ENCODE data around the gene PRKACB.
"Not testable (repeated sequence)": the region's sequence is repeated elsewhere in the genome, so short reads cannot be mapped to it uniquely, and the experiment has no call there.

The PRKACB gene

DNA sequence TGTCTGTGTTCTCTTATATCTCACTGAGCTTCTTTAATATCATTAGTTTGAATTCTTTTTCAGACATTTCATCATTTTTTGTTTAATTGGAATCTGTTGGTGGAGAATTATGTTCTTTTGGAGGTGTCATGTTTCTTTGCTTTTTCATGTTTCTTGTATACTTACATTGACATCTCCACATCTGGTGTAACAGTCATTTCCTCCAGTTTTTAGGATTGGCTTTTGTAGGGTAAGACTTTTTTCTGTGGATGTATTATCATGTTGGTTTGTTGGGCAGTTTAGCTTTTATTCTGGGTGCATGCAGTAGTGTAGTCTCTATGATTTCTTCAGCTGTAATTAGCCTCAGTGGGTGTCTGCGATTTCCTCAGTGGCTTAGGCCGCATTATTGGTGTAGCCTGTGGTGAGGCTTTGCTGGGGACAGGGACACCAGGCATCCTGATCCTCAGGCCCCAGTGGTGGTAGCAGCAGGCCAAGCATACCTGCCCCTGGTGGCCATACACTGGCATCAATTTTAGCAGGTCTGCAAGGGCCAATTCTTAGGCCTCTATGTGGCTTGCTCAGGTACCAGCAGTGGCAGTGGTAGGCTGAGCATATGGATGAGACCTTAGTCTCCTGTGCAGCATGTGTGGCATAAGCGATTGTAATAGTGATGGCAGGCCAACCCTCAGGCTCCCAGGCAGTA is 79.8 kb downstream of the PRKACB start:
- DNase-seq (ENCODE audit: low read depth) = no peak

DNA sequence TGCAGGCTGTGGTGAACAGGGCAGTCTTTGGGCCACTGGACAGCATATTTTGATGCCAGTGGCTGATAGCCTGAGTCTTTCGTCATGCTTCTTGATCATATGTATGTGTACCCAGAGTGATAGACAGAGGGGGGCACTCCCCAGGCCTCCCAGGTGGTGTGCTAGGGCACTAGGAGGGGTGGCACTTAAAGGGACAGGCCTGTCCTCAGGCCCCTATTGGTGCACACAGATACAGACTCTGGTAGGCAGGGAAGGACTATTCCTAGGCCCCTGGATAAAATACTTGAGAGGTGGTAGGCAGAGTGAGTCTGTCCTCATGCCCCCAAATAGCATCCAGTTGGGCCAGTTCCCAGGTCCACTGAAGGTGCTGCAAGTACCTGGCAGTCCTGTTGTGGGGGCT is 80.8 kb downstream of the PRKACB start:
- no peak for DNase-seq (ENCODE audit: low read depth)

DNA sequence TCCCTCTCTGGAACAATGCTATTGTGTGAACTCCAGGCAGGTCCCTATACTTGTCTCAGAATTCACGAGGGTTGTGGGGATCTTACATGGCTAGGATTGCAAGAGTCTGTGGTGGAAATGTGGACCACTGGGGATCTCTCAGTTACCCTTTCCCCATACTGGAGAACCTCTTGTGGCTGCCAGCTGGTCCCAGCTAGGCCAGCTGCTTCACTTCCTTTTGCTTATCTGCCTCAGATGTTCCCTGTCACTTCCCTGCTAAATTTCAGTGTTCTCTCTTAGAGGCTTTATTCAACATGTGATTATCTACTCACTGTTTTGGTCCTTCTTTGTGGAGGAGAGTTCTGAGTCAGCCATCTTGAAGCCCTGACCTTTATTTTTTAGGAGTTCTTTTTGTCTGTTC is 81.6 kb downstream of the PRKACB start:
- DNase-seq (ENCODE audit: low read depth) = no peak

DNA sequence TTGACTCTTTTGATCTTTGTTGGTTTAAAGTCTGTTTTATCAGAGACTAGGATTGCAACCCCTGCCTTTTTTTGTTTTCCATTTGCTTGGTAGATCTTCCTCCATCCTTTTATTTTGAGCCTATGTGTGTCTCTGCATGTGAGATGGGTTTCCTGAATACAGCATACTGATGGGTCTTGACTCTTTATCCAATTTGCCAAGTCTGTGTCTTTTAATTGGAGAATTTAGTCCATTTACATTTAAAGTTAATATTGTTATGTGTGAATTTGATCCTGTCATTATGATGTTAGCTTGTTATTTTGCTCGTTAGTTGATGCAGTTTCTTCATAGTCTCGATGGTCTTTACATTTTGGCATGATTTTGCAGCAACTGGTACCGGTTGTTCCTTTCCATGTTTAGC is 88.6 kb downstream of the PRKACB start:
- DNase-seq (ENCODE audit: low read depth) = not testable (repeated sequence)

DNA sequence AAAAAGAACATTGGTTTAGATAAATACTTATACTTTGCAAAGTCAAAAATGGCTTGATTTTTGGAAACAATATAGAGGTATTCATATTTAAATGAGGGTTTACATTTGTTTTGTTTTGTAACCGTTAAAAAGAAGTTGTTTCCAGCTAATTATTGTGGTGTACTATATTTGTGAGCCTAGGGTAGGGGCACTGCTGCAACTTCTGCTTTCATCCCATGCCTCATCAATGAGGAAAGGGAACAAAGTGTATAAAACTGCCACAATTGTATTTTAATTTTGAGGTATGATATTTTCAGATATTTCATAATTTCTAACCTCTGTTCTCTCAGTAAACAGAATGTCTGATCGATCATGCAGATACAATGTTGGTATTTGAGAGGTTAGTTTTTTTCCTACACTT is 92.2 kb downstream of the PRKACB start:
- DNase-seq (ENCODE audit: low read depth) = no peak

DNA sequence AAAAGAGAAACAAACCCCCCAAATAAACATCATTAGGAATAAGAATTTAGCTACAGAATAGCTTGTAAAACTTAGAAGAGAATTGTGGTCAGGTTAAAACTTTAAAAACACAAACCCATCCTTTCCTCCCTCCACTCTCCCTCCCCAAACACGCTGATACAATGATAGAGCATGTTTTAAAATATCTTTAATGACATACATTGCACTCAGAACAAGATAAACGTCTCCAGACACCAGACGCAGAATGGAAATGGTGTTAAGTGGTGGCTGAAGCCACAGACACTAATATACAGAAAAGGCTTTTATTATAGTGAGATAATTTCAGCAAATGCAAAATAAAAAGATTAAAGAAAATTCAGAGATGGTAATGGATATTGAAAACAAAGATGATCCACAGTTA is 98.6 kb downstream of the PRKACB start:
- no peak for DNase-seq (ENCODE audit: low read depth)

DNA sequence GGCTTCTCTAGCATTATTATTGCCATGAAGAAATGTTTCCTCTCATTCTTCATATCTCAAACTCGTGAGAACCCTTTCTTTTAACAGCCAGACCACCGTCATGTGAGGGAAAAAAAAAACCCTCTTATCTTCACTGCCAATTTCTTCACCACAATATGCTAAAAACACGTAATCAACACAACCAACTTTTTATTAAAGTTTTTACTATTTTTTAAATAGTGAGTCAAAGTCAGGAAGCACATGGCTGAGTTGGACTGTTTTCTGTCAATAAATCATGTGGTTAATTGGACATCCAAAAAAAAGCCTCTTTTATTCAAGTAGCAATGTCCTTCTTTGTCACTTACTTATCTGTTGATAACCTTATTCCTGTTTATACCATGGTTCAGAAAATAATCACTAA is 101.5 kb downstream of the PRKACB start:
- DNase-seq (ENCODE audit: low read depth) = no peak

DNA sequence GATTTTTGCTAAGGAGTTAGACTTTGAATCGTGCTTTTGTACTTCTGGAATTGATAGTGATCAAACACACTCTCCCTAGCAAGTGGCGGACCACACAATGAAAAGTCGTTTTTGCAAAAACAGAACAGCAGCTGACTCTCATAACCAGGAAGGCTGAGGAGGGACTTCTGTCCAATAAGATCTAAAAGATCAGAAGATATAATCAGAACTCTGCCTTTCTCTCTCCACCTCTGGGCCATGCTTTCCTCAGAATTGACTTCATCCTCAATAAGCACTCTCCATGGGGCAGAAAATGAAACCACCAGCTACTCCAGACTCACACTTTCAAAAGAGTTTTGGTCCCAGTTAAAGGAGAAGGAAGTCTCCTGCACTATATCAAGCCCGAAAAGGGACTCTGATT is 102.1 kb downstream of the PRKACB start:
- no peak for DNase-seq (ENCODE audit: low read depth)

DNA sequence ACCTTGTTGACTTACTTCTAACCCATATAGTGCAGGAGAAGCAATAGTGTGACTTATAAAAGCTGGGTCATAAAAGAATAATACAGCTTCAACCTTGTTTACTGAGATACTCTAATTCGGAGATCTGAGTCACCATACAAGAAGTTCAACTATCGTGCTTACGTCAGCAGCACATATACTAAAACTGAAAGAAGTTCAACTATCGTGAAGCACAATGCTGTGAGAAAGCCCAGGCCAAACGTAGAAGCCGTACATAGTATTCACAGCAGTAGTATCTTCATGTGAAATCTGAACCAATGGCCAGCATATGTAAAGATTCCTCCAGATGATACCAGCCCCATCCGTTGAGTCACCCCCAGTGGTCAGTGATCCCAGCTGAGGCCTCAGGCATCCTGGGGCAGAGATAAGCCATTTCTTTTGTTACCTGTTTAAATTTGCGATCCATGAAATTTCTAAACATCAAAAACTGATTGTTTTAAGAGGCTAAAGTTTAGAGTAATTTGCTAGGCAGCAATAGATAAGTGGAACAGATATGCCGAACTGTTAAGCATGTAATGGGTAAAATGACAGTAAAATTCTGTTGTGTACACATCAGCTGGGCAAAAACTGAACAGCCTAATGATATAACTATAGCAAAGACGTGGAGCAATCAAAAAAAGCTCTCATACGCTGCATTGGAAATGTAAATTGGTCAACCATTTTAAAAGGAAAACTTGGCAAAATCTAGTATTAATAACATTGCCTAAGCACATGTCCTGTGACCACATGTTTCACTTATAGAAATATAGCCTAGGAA is 103.6 kb downstream of the PRKACB start:
- DNase-seq (ENCODE audit: low read depth) = no peak

DNA sequence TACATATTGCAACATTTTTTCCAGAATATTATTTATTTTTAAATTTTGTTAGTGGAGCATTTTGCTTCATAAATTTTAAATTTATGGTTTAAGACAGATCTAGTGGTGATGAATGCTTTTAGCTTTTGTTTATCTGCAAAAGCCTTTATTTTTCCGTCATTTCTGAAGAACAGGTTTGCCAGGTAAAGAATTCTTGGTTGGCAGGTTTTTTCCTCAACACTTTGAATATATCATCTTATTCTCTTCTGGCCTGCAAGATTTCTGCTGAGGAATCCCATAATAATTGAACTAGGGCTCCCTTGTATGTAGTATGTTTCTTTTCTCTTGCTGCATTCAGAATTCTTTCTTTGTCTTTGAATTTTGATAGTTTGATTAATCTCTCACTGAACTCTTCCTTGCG is 106.6 kb downstream of the PRKACB start:
- no peak for DNase-seq (ENCODE audit: low read depth)

DNA sequence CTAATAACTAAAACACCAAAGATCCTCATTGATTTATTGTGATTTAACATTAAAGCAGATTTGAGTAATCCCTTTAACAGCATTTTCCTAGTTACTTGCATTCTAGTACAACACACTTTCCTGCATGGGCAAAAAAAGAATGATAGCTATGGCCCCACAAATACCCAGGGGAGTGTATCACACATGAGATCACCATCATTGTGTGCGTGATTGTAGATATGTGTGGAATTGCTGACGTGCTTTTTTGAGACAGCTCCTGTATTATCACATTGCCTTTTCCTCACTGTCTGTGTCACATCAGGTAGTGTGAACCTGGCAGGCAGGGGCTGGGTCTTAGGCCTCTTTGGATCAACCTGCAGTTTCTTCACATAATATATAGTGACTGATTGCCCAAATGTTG is 109.0 kb downstream of the PRKACB start:
- no peak for DNase-seq (ENCODE audit: low read depth)

DNA sequence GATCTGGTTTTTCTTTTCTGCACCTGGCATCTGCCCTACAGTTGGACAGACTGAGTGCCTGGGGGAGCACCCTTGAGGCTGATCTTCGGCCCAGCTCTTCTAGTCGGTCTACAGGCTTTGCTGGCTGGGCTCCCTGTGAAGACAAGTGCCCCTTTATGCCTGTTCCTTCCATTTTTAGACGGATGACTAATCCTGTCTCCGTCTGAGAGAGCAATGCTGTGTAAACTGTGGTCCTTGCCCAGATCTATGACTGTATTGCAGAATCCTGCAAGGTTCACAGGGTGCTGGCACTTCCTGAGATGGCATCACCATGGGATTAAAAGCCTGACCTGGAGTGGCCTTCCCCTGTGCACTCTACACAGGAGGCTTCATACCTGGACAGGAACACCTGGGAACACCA is 109.8 kb downstream of the PRKACB start:
- DNase-seq (ENCODE audit: low read depth) = no peak

DNA sequence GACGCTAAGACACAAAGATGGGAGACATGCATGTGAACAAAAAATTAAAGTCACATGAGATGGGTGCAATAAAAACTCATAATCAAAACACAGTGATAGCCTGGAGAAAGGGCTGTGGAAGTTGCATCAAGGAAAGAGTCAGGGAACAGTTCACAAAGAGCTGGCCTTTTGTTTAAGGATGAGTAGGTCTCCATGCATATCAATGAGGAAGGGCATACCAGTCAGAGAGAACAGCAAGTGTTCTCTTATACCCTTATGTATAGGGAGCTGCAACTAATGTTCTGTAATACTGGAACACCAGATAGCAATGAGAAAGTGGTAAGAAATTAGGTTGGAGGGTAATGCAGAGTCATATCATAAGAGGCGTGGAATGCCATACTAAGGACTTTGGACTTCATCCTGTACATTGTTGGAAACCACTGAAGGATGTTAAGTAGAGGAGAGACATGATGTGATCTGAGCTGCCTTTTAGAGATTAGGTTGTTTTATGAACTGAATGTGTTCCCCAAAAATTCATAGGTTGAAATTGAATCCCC is 110.7 kb downstream of the PRKACB start:
- DNase-seq (ENCODE audit: low read depth) = no peak

DNA sequence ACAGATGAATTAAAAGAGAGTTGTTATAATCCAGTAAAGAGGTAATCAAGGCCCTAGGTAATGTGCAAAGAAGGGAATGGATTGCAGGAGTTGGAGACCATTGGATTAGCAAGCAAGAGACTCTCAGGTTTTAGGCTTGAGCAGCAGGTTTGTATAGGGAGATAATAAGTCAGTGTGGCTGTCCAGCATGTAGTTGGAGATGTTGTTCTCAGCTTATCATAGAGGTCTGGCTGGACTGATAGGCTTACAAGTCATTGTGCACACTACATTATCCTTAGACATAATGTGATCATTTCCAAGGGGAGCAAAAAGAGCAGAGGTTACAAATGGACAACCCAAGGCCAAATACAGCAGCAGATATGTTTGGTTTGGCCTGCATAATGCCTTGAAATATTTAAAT is 111.5 kb downstream of the PRKACB start:
- DNase-seq (ENCODE audit: low read depth) = no peak

DNA sequence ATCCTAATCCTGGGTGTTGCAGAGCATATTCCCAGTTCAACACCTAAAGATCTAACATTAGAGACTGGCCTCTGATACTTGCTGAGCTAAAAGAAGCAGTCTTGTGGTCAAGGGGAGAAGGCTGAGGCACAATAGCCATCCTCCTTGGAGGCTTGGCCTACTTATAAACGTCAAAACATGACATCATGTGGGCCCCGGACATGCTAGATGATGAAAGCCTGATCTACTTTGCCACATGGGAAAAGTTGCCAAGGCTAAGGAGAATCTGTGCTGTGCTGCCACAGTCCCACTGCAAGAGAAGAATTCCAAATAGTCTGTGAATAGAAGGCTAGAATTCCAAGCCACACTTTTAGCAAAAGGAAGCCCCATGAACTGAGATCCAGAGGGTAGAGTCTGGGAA is 113.5 kb downstream of the PRKACB start:
- DNase-seq (ENCODE audit: low read depth) = no peak

DNA sequence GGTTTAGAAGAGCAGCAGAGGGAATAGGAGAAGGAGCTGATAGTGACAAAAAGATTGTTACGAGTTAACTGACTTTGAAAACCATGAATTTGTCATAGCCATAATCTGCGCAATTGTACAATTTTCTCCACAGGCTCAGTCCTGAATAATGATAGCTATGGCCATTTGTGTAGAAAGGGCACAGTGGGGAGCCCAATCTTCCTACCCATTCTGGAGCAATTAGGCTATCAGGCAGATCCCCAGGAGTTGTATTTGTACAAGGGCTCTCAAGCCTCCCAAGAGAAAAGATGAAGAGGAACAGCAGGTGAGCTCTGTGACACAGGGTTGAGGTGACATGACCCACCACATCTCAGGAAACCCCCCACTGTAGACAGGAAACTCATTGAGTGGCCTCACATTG is 115.3 kb downstream of the PRKACB start:
- DNase-seq (ENCODE audit: low read depth) = no peak

DNA sequence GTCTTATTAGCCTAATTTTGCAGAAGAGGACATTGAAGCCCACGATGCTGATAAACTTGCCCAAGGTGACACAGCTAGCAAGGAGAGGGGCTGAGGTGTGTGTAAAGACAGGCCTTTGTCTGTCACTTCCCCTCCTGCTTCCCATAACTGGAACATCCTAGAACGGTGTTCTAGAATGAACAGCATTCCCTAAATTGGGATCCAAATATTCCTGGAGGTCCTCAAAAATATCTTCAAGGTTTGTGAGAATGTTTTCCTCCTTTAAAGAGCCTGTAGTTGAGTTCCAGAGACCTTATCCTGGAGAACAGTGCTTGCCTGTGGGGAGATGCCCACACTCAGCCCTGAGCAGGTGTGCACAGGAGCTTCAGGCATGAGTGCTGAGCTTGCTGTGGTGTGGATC is 115.9 kb downstream of the PRKACB start:
- DNase-seq (ENCODE audit: low read depth) = no peak

DNA sequence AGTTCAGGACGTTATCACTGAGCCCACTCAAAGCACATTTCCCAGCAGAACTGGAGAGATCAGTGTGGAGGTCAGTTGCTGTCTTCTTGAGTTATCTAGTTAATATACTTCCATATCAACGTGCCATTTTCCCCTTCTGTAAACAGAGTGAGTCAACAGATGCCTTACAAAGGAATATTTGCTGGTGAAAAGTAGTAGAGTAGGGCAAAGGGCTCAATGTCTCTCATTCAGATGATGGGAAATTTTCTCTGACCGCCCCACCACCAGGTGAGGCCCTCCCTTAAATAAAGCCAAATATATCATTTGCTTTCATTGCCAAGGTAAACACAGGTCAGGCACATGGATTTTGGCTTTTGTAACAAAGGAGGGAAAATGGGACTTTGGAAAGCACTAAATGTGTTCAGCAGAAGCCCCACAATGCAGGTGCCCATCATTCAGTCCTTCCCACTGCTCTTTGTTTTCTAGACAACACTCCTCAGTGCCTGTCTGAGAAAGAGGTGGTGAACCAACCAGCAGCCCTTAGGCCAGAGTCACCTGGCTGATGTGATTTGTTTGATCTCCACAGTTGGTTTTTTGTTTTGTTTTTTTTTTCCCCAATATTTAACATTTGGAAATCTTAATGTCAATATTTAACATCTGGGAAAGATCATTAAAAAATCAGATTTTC is 116.9 kb downstream of the PRKACB start:
- no peak for DNase-seq (ENCODE audit: low read depth)

DNA sequence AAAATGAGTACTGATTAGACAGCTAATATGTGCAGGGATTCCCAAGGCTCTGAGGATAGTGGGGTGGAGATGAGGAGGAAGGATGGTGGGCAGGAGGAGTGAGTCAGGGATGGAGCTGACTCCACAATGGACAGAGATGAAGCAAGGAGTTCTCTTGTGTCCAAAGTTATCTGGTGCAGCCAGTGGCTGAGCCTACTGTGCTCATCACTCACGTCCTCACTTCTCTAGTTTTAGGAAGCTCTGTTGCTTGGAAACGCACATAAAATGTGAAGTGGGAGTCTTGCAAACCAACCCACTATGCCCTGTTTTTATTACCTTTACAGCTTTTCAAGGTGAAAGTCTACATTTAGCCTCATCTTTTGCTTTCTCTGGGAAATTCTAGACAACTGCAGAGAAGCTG is 120.9 kb downstream of the PRKACB start:
- no peak for DNase-seq (ENCODE audit: low read depth)

DNA sequence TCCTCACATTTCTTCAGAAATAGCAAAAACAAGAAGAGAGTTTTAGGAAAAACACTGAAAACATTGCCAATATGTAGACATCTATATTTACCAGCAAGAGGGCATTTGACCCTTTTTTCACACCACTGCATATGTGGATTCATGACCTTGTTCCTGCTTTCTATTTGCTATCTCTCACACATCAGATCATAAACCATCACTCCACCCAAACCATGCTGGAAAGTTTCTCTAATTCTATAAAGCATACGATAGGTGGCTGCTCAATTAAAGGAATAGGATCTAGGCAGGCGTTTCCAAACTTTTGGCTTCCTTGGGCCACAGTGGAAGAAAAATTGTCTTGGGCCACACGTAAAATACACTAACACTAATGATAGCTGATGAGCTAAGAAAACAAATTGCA is 121.8 kb downstream of the PRKACB start:
- DNase-seq (ENCODE audit: low read depth) = no peak

DNA sequence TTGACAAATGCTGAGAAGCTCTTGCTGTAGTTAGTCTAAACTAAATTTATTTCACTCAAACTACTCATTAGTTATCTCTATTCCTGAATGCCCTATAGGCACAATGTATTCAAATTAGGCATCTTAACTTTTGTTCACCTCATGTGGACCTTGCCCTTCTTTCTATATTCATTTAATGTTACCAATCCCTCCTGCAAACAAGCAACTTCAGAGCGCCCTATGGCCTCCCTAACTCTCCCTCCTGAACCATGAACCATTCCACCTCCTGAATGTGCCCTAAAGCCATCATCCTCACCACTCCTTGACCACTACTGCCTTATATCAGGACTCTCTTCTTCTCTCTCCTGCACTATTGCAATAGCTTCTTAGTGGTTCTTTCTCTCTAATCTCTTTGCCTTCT is 122.7 kb downstream of the PRKACB start:
- DNase-seq (ENCODE audit: low read depth) = no peak

DNA sequence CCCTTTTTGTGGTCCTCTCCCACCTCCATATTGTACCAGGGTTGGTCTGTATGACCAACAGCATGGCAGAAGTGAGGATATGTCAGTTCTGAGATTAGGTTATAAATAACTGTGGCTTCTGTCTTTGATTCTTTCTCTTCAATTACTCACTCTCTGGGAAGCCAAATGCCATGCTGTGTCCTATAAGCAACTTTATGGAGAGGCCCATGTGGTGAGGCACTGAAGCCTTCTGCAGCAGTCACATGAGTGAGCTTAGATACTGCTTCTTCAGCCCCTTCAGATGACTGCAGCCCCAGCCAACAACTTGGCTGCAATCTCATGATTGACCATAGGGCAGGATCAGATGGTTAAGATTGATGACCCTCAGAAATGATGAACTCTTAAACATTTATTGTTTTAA is 123.4 kb downstream of the PRKACB start:
- DNase-seq (ENCODE audit: low read depth) = no peak

DNA sequence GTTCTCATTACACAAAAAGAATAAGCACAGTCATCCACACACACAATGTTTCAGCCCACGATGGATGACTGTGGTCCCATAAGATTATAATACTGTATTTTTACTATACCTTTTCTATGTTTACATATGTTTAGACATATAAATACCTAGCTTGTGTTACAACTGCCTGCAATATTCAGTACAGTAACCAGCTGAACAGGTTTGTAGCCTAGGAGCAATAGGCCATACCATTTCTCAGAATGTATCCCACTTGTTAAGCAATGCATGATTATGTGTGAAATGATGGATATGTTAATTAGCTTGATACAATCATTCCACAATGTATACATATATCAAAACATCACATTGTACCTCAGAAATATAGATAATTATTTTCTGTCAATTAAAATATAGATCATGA is 124.3 kb downstream of the PRKACB start:
- no peak for DNase-seq (ENCODE audit: low read depth)

All from T-helper 22 cell (primary cell).